PC-9 (cell line): ENCODE results near the gene NAV3.

ENCODE experiments used
- CTCF ChIP-seq: fragments of 200-600 bp; sonication (generic); conservative IDR thresholded peaks from 2 replicates; pipeline ENCODE4 v1.6.1; 2017; ENCODE audit warnings: mixed run types, antibody characterized with exemption, mild to moderate bottlenecking, moderate library complexity
- EZH2 ChIP-seq: fragments of 200-600 bp; sonication (generic); IDR thresholded peaks from 2 replicates; pipeline ENCODE4 v1.8.0; 2017; ENCODE audit warnings: antibody characterized with exemption, low read depth

DNA sequence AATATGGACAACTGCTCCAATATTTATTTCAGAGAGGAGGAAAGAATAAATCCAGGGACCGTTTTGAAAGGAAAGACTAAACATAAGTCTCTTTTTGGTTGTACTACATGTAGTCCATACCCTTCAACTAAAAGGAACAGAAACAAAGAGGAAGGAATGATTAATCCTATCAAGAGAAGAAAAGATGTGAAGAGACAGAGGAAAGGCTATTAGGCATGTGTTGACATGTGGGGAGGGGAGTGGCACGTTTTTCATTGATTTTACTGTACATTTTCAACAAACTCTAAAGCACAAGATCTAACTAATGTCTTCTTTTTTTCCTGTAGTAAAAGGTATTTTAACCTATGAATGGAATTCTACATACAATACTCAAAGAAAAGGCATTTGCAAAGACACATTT lies 85.6 kb downstream of the NAV3 start:
- TF ChIP-seq CTCF (no peak), EZH2 (no peak)
